Glutamatergic neuron (in vitro differentiated cells): ENCODE results near the gene TOB2. TPM values are rescaled to one million over a fixed set of nuclear protein-coding genes. Genes with fewer than 3 reads are reported as not detected.

Experiments used
- DNase-seq: peaks from one replicate; pipeline ENCODE4 v3.0.0; 2022
- H3K27ac Mint-ChIP-seq: one replicate; pipeline ENCODE4 v1.8.0; 2020; ENCODE audit warnings: mild to moderate bottlenecking, mixed read lengths, inconsistent platforms; ENCODE audit not compliant: unreplicated experiment
- H3K27me3 Mint-ChIP-seq: one replicate; pipeline ENCODE4 v1.8.0; 2020; ENCODE audit warnings: mild to moderate bottlenecking, moderate library complexity, mixed read lengths, inconsistent platforms; ENCODE audit not compliant: unreplicated experiment
- H3K36me3 Mint-ChIP-seq: one replicate; pipeline ENCODE4 v1.8.0; 2020; ENCODE audit warnings: mild to moderate bottlenecking, mixed read lengths, inconsistent platforms; ENCODE audit not compliant: unreplicated experiment
- H3K4me1 Mint-ChIP-seq: one replicate; pipeline ENCODE4 v1.8.0; 2020; ENCODE audit warnings: mild to moderate bottlenecking, low read depth, mixed read lengths, inconsistent platforms; ENCODE audit not compliant: unreplicated experiment
- H3K4me3 Mint-ChIP-seq: one replicate; pipeline ENCODE4 v1.8.0; 2020; ENCODE audit warnings: mild to moderate bottlenecking, mixed read lengths, inconsistent platforms; ENCODE audit not compliant: unreplicated experiment
- H3K9me3 Mint-ChIP-seq: one replicate; pipeline ENCODE4 v1.8.0; 2020; ENCODE audit warnings: mild to moderate bottlenecking, moderate library complexity, mixed read lengths, inconsistent platforms; ENCODE audit not compliant: unreplicated experiment
- CTCF ChIP-seq: fragments of 200-600 bp; sonication (generic); IDR thresholded peaks from one replicate; pipeline ENCODE4 v1.5.0; 2021; ENCODE audit not compliant: partially characterized antibody, unreplicated experiment
- long read RNA-seq: library from polyadenylated mRNA; unstranded; transcript quantifications from one replicate; pipeline ENCODE4 v2.0.0, GENCODE V29; 2020; ENCODE audit not compliant: unreplicated experiment
- total RNA-seq: library from RNA; stranded (reverse); fragmentation: NEBNext Ultra II Directional; extraction: Animal tissue kit (Norgen Biotek cat#: 25700); gene quantifications from one replicate; pipeline ENCODE4 v1.2.1, GENCODE V29; 2021; ENCODE audit not compliant: unreplicated experiment

The TOB2 gene
- total RNA-seq = 43.3 TPM
- long read RNA-seq, partial matches to known transcripts = 0 of 10 reads
- long read RNA-seq, other reads (novel, unspliced or antisense) = 10 of 10 reads

GRCh38 chr22:41446639-41447434 lies at the start of gene TOB2:
Gene TOB2, minus strand, starts transcription at chr22:41446801. Its CDS starts 9,456 bp downstream, at chr22:41437345.
- H3K27ac Mint-ChIP-seq = peak within 1 kb of the TSS; percentile 98
- H3K27me3 Mint-ChIP-seq = peaks cover 6% of the 10 kb centered on the region
- peak; percentile 95 for DNase-seq
- H3K4me1 Mint-ChIP-seq = peaks cover 14% of the 10 kb centered on the region
- peaks cover 15% of the 10 kb centered on the region for H3K9me3 Mint-ChIP-seq
- H3K4me3 Mint-ChIP-seq = peak within 1 kb of the TSS; percentile 92
- H3K36me3 Mint-ChIP-seq = no peaks in the 10 kb centered on the region
- TF ChIP-seq CTCF = no peak

- peaks cover 20% of the 10 kb centered on the region for H3K4me1 Mint-ChIP-seq
- TF ChIP-seq CTCF = no peak
- H3K27me3 Mint-ChIP-seq = peaks cover 5% of the 10 kb centered on the region
- no peak overlapping the region for H3K4me3 Mint-ChIP-seq
- H3K36me3 Mint-ChIP-seq = no peaks in the 10 kb centered on the region
- no peak for DNase-seq
- H3K9me3 Mint-ChIP-seq = no peaks in the 10 kb centered on the region
- H3K27ac Mint-ChIP-seq = no peak overlapping the region
Observed at GRCh38 chr22:41491374-41492100, 44.9 kb upstream of the TOB2 start.

- Mint-ChIP-seq H3K27me3 (peaks cover 5% of the 10 kb centered on the region), H3K4me1 (peaks cover 23% of the 10 kb centered on the region), H3K4me3 (no peak overlapping the region), H3K27ac (no peak overlapping the region), H3K9me3 (peaks cover 1% of the 10 kb centered on the region), H3K36me3 (no peaks in the 10 kb centered on the region)
- no peak for DNase-seq
- no peak for TF ChIP-seq CTCF
Observed at GRCh38 chr22:41488596-41489385, 42.2 kb upstream of the TOB2 start.

GRCh38 chr22:41488076-41488475 lies 41.5 kb upstream of the TOB2 start:
- no peak overlapping the region for H3K27ac Mint-ChIP-seq
- peaks cover 1% of the 10 kb centered on the region for H3K9me3 Mint-ChIP-seq
- peaks cover 5% of the 10 kb centered on the region for H3K27me3 Mint-ChIP-seq
- H3K4me3 Mint-ChIP-seq = no peak overlapping the region
- no peaks in the 10 kb centered on the region for H3K36me3 Mint-ChIP-seq
- DNase-seq = no peak
- no peak for TF ChIP-seq CTCF
- peaks cover 23% of the 10 kb centered on the region for H3K4me1 Mint-ChIP-seq
